Renal pelvis (tissue), 4 donors: ENCODE data around the gene ERGIC1. TPM values are rescaled to one million over a fixed set of nuclear protein-coding genes. Genes with fewer than 3 reads are reported as not detected.

Source experiments
- DNase-seq: peaks from one replicate; pipeline ENCODE4 v3.0.0-alpha.2; 2013
- polyA plus RNA-seq, 3 donors: library from polyadenylated mRNA; unstranded; fragments of 120-200 nt; gene quantifications; one replicate each; pipeline ENCODE4 v1.2.1, GENCODE V29; 2013; ENCODE audit not compliant: insufficient read length in 3 of 3

Gene ERGIC1
- polyA plus RNA-seq, 3 donors = 109 to 119 (median 118) TPM

DNA sequence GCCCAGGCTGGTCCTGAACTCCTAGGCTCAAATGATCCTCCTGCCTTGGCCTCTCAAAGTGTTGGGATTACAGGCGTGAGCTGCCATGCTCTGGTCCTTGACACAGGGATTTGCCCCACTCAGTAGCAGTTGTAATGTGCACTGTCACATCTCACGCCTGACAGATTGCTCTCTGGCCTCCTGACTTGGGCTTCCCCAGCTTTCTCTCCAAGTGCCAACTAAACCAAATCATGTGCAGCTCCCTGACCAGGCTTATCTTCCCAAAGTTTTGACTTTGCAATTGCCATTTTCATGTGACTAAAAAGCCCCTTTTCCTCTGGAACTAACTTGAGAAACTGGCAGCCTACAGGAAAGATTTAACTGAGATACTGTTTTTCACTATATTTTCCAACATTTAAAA, 135.9 kb downstream of the ERGIC1 start:
- DNase-seq = no peak

- no peak for DNase-seq
Observed at GRCh38 chr5:172971482-172971881, 137.4 kb downstream of the ERGIC1 start.

DNA sequence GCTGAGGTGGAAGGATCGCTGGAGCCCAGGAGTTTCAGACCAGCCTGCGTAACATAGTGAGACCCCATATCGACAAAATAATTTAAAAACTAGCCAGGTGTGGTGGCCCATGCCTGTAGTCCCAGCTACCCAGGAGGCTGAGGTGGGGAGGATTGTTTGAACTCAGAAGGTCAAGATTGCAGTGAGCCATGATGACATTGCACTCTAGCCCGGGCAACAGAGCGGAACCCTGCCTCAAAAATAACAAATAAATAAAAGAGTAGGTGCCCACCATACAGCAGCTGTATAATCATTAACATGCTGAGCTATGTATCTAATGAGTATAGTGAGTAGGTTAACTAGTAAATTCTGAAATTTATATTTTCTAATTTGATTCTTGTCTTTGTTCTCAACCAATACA, 138.5 kb downstream of the ERGIC1 start:
- DNase-seq = peak; percentile 30

- DNase-seq = peak; percentile 43
Observed at GRCh38 chr5:172973127-172973916, 139.3 kb downstream of the ERGIC1 start.

GRCh38 chr5:172973931-172974330, 139.9 kb downstream of the ERGIC1 start:
- no peak for DNase-seq

- DNase-seq = no peak
Observed at GRCh38 chr5:172975289-172975688, 141.2 kb downstream of the ERGIC1 start.

- no peak for DNase-seq
Observed at GRCh38 chr5:172979778-172980177, 145.7 kb downstream of the ERGIC1 start.

GRCh38 chr5:172981931-172982330, 147.9 kb downstream of the ERGIC1 start:
- no peak for DNase-seq

GRCh38 chr5:172983542-172984243, 149.6 kb downstream of the ERGIC1 start, which contains the start of gene ATP6V0E1:
Gene ATP6V0E1 (plus strand): TSS chr5:172983771. CDS start chr5:172983861, 90 bp downstream.
- DNase-seq = peak; percentile 93

- DNase-seq = peak; percentile 82
Observed at GRCh38 chr5:172984244-172984953, 150.3 kb downstream of the ERGIC1 start.

- no peak for DNase-seq
Observed at GRCh38 chr5:172985596-172985995, 151.5 kb downstream of the ERGIC1 start.

DNA sequence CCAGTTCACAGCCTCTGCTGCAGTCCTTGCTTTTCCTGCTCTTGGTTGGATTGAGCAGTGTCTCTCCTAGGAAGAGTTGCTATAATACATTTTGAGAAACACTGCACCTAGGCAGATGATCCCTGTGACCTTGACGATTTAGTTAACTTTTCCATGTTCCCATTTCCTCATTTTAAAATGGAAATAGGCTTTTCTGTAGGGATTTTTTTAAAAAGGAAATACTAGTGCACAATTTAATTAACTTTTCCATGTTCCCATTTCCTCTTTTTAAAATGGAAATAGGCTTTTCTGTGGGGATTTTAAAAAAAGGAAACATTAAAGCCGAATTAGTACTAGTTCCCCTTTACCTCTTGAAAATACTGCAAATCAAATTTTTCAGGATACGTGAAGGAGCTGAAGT, 154.2 kb downstream of the ERGIC1 start:
- DNase-seq = no peak

DNA sequence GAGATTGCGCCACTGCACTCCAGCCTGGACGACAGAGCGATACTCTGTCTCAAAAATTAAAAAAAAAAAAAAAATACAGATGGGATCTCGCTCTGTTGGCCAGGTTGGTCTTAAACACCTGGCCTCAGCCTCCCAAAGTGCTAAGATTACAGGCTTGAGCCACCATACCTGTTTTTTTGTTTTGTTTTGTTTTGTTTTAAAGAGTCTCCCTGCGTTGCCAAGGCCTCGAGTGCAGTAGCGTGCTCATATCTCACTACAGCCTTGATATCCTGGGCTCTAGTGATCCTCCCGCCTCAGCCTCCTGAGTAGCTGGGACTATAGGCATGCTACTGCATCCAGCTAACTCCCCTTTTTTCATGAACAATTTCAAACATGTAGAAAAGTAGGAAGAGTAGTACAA, 156.7 kb downstream of the ERGIC1 start:
- DNase-seq = no peak

DNA sequence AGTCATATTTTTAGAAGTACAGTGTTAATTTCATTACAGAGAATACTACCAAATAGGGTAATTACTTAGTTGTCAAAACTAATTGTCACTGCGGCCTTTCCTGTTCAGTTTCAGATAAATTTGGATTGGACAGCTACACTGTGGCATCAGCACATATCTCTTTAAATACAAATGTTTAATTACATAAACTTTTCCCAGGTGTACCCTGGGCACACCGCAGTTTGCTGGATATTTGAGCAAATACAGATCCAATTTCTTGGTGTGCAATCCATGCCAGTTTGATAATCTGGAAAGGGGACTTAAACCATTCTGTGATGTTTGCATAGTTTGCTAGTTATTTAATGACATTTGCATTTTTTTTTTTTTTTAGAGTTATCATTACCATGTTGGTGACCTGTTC, 160.4 kb downstream of the ERGIC1 start:
- DNase-seq = no peak

GRCh38 chr5:172999372-172999973, 165.4 kb downstream of the ERGIC1 start:
- DNase-seq = no peak

DNA sequence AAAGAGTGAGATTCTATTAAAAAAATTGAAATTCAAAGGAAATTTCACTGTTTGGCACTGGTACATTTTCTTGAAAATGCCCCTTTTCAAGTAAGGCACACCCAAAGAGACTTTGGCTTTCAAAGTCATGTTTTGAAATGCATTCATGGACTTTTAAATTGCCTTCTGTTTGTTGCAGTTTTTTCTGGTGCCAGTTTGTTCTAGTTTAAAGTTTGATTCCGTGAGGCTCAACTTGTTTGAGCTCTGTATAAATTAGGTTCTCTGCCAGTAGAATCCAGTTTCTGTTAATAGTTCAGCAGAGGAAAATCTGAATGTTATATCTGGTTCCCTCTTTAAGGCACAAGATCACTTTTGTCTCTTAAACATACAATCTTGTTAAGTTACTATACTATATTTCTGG, 165.9 kb downstream of the ERGIC1 start:
- DNase-seq = no peak

GRCh38 chr5:173001229-173001841, 167.3 kb downstream of the ERGIC1 start:
- DNase-seq = no peak
